HuH-7.5 (cell line): ENCODE results near the gene RAB11FIP3.

ENCODE experiments used
- DNase-seq: peaks from one replicate; pipeline ENCODE4 v3.0.0; 2011; ENCODE audit warnings: low spot score

Gene RAB11FIP3

DNA sequence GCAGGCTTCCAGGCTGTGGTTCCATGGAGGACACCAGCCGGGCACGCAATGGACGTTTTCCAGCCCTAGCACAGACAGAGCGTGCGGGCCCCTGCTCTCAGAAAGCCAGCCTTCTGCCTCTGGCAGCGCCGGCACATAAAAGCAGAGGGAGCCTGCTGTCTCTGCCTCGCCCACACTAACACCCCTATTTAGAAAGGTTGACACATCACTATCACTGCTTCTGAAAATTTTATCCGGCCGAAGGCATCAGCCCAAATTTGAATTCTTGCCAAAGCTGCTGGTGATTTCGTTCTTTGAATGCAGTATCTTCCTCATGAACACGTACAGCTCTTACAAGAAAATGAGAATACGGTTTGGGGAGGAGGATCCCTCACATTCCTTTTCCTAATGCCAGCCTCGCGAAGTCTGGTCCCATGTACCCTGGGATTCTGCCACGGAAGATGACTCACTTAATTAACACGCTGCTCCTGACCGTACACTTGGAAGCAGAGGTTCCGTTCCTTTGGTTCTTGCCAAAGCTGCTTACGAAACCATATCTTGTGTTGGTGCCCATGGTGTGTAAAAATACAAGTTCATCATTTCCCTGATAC, 1.3 kb upstream of the RAB11FIP3 start:
- no peak for DNase-seq

DNA sequence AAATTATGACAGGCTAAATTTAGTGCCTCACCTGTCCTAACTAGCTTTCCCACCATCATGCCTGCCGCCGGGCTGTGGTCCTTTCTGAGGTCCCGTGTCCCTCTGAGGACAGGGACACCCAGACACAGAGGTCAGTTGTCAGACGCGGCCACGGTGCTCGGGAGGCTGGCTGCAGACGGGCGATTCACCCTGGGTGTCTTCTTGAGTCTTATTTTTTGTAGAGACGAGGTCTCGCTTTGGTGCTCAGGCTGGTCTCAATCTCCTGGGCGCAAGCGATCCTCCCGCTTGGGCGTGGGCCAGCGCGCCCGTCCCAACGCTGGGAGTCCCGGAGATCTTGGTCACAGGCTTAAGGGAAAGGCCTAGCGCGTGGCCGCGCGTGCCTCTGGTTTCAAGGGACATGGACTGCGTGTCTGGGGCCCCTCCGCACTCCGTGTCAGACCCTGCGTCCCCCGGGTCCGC, 797 bp upstream of the RAB11FIP3 start:
- DNase-seq: no peak

DNA sequence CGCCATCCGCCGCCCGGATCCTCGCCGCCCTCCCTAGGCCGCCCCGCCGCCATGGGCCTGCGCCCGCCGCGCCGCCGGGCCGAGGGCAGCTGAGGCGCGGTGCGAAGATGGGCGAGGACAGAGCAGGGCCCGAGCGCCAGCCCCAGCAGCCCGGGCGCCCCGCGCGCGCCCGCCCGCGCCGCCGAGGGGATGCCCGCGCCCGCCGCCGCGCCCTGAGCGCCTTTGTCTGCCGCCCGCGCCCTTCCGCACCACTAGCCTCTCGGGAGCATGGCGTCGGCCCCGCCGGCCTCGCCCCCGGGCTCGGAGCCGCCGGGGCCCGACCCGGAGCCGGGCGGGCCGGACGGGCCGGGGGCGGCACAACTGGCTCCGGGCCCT, 278 bp downstream of the RAB11FIP3 start:
- DNase-seq: no peak

DNA sequence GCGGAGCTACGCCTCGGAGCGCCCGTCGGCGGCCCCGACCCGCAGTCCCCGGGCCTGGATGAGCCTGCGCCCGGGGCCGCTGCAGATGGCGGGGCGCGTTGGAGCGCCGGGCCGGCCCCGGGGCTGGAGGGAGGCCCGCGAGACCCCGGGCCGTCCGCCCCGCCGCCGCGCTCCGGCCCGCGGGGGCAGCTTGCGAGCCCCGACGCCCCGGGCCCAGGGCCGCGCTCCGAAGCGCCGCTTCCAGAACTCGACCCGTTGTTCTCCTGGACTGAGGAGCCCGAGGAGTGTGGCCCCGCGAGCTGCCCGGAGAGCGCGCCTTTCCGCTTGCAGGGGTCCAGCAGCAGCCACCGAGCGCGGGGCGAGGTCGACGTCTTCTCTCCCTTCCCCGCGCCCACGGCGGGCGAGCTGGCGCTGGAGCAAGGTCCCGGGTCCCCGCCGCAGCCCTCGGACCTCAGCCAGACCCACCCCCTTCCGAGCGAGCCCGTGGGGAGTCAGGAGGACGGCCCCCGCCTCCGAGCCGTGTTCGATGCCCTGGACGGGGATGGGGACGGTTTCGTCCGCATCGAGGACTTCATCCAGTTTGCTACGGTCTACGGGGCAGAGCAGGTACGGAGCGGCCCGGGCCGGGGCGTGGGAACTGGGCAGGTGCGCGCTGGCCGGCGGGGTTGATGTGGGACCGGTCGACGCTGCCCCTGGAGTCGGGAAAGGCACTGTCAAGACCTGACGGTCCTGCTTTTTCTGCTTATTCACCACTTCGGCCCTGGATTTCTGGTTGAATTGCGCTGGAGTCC, 861 bp downstream of the RAB11FIP3 start:
- DNase-seq: no peak

DNA sequence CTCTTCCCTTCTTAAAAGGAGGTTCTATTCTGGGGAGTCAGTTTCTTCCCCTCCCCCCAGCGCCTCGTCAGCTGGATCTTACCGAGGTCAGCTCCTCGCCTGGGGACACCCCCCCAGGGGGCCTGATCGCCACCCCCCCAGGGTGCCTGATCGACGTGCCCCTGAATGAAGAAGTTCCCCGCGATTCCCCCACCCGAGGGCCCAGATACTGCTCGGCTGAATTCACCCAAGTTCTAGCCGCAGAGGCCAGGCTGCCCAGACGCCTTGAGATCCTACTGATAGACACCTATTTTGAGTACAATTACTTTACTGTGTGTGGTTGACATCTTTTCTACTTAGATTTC, 1.4 kb downstream of the RAB11FIP3 start:
- no peak for DNase-seq

DNA sequence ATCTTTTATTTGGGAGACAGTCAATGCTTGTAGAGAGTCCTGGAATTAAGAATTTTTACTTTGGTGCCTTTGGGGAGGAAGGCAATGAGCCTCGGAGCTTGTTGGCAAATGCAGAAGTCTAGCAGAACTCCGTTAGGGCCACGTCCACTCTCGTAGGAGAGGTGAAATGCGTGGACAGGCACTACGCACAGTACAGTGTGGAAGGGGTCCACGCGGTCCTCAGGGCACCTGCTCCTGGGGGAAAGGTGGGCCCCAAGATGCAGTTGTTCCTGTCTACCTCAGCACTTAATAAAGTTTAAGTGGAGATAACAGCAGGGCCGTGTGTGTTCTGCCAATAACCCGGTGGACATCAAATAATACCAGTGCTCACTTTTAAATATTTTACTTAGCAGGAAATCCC, 1.8 kb downstream of the RAB11FIP3 start:
- no peak for DNase-seq

DNA sequence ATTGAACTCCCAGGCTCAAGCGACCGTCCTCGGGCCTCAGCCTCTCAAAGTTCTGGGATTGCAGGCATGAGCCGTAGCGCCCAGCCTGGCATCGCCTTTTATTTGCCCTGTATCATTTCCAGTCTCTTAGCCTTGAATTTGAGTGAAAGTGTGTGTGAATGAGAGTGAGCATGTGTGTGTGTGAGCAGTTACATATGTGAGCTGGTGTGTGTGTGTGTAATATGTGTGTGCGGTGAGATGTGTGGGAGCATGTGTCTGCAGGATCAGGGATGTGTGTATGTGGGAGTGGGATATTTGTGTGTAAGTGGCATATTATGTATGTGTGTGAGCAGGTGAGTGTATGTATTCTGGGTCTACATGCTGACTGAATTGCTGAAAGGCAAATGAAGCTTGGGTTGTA, 5.5 kb downstream of the RAB11FIP3 start:
- no peak for DNase-seq

DNA sequence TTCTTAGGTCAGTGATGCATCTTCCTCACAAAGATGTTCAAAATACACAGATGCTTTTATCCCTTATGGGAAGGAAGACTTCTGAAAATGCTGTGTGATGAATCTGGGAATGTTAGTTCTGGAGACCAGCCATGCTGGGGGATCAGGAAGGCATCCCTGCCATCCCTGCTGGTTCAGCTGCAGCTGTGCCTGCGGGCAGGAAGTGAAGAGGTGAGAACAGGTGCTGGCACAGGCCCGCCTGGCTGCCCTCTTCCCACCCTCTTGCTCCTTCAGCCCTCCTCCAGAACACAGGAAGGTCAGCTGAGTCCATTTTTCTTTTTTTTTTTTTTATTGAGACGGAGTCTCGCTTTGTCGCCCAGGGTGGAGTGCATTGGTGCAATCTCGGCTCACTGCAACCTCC, 15.2 kb downstream of the RAB11FIP3 start:
- no peak for DNase-seq

DNA sequence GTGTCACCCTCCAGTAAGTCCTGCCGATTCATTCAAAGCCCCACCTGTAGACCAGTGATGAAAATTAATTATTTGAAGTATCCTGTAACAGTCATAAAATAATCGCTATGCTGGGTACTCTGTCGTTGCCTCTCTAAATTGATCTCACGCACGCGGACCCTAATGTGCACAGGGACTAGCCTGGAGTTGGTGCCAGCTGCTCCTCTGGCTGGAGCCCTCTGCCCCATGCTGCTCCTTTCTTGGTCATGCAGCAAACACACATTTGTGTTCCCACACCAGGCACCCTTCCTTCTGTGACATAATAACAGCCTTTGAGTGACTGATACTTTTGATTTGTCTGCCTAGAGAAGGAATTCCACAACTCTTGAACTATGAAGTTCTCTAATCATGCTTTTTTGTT, 16.0 kb downstream of the RAB11FIP3 start:
- DNase-seq: no peak

DNA sequence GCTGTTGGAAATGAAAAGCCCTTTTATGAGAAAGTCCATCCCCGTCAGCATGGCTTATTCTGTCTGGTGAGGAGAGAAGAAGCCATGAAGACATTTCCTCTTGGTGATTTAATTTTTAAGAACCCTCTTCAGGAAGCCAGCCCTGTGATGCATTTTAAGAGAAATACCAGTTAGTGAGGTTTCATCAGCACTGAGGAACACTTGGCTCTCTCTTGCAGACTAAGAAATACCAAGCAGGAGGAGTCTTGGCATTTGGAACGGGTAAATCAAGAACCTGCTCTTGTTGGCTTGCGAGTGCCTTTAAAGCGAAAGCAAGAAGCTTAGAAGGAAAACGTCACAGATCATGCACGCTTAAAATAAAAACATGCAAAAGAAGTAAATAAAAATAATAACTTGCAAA, 17.5 kb downstream of the RAB11FIP3 start:
- DNase-seq: no peak

DNA sequence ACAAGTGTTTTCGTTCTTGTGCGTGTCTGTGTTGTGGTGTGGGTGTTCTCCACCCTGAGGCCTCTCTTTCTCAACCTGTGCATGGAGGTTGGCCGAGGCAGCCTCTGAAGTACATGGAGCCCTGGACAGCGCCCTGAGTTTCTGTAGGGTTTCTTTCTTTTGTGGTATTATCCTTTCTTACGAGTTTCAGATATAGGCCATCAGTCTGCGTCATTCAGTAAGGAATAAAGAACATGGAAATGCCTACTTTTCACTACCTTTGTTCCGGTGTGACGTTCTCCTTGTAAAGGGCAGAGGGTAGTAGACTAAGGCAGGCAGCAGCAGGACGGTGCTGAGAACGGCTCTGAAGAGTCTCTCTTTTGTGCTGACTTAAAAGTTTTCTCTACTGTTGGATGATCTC, 18.6 kb downstream of the RAB11FIP3 start:
- DNase-seq: no peak

DNA sequence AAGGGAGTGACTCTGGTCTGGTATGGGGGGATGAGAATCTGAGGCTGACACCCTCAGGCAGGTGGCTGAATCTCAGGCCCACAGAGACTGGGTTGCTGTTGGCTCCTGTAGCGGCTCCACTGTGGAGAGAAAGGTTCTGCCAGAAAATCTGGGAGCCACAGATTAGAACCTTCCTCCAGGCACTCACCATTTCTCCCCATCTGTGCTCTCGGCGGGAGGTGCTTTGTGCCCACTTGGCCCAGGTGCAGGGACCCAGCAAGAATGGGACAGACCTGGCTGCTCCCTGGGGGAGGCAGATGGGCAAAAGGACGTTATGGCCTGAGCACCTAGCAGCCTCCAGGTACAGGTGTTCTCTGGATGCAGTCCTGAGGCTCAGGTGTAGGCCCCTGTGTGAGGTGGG, 20.1 kb downstream of the RAB11FIP3 start:
- no peak for DNase-seq

DNA sequence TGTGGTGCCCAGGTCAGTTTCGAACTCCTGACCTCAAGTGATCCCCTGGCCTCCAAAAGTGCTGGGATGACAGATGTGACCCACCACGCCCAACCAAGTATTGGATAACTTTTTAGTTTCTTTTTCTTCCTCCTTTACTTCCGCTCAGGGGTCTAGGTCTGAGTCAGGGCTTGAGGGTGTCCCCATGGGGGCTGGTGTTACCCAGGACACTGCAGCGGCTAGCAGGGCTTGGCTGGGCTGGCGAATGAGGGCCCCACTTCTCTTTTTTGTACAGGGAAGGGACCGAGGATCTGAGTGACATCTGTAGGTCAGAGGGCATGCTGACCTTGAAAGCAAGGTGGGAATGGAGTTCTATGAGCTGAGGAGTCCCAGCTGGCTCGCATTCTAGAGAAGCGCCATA, 24.9 kb downstream of the RAB11FIP3 start:
- no peak for DNase-seq

DNA sequence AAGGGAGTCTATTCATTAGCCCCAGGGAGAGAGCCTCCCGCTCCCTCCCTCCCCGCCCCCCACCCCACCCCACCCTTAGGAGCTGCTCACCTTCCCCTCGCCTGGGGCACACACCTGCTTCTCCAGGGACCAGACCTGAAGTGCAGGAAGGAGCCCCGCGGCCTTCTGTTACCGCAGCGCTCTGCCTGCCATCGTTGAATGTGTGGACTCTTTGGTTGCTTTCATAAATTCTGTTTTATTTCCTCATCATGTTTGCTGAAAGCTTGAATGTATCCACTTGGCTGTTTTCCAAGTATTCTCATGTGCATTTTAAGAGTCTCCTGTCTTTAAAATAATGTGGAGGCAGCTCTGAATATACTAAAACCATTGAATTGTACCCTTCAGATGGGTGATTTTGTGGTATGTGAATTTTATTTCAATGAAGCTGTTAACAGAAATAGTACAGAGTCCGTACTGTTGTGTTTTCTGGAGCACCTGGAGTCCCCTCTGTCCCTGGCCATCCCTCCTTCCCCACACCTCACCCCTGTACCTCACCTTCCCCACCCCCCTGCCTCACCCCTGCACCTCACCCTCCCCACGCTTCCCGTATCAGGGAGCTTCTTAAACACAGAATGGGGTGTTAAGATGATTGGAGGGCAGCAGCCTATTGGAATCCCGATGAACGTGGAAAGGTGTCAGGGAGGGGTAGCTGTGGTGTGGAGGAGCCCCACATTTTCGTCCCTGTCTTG, 25.5 kb downstream of the RAB11FIP3 start:
- DNase-seq: no peak

DNA sequence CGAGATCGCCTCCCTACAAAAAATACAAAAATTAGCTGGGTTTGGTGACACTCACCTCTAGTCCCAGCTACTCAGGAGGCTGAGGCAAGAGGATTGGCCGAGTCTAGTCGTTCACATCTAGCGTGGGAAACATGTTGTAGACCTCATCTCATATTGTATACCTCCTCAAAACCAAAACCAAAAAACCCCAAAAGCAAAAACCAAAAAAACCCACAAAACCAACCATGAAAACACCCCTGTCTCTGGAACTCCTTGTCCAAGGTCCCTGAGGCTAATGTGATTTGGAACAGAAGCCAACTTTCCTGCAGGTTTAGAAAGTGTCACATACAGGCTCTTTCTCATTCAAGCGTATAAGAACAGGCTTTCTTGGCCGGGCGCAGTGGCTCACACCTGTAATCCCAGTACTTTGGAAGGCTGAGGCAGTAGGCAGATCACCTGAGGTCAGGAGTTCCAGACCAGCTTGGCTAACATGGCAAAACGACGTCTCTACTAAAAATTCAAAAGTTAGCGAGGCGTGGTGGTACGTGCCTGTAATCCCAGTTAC, 29.0 kb downstream of the RAB11FIP3 start:
- DNase-seq: no peak

DNA sequence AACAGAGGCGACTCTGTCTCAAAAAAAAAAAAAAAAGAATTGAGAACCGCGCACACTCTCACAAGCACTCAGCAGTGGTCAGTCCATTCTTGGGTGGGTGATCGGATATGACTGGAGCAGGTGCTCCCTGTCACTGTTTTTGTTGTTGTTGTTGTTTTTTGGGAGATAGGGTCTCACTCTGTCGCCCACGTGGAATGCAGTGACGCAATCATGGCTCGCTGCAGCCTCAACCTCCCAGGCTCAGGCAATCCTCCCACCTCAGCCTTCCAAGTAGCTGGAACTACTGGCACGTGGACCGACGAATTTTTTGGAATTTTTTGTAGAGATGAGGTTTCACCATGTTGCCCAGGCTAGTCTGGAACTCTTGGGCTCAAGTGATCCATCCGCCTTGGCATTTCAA, 30.0 kb downstream of the RAB11FIP3 start:
- DNase-seq: no peak

DNA sequence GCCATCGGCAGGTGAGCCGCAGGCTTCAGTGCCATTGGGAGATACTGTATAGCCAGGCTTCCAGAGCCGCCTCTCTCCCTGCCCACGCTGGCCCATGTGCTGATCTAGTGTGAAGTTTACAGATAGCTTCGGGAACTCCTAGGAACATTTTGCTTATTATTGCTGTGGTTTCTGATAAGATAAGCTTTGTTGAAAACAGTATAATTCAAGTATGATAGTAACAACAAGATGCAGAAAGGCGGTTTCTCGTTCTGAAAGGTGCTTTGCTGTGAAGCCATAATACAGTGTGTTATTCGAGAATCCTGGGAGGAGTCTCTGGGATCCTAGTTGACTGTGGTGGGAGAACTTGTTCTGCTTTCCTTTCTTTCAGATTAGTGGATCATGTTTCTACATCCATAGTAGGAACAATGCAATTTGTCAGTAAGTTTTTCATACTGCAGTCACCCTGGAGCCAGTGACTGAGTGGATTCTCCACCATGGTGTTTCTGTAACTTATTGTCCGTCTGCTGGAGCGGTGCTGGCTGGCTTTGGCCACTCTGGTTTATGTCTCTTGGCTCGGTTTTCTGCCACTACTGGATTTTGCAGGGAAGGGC, 31.5 kb downstream of the RAB11FIP3 start:
- no peak for DNase-seq

DNA sequence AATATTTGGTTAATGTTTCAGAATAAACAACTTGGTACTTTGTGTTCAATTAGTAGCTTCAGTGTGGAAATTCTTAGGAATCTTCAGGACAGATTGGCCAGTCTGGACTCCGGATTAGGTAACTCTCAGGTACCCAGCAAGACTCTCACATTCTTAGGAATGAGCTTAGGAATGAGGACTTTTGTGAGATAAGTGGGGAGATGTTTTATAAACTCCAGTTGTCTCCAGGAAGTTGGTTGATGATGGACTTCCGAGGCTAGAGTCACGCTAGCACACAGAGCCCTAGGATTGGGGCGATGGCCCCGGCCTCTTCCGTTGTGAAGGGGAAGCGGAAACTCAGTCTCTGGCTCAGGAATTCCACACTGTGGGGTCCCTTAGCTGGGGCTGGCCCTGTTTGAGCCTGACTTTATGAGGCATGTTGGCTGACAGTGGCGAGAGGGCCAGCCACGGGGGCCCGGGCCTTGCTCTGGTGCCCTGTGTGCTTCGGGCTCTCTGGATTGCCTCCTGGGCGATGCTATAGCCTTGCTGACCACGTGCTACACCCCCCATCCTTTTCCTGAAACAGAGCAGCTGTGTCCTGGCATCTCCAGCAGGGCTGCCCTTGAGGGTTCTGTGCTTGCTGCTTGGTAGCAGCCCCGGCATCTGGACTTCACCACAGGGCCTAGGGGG, 32.4 kb downstream of the RAB11FIP3 start:
- no peak for DNase-seq

DNA sequence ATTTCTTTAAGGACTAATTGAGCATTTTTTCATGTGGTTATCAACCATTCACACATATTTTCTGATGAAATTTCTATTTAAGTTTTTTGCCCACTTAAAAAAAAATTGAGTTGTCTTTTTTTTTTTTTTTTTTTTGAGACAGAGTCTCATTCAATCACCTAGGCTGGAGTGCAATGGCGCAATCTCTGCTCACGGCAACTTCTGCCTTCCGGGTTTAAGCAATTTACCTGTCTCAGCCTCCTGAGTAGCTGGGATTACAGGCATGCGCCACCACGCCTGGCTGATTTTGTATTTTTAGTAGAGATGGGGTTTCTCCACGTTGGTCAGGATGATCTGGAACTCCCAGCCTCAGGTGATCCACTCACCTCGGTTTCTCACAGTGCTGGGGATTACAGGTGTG, 34.3 kb downstream of the RAB11FIP3 start:
- DNase-seq: no peak

DNA sequence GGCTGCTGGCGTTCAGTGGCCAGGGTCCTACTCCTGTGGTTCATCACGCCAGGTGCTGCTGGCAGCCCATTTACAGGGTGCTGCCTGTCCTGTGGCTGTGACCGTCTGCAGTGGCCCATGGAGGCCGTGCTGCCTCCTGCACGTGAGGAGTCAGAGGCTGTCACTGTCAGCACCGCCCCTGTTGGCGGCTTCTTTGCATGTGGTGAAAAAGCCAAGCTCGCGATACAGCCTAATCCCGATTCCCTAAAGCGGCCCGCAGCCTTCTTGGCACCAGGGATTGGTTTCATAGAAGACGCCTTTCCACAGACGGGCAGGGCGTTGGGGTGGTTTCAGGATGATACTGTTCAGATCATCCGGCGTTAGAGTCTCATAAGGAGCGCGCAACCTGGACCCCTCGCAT, 35.3 kb downstream of the RAB11FIP3 start:
- no peak for DNase-seq

DNA sequence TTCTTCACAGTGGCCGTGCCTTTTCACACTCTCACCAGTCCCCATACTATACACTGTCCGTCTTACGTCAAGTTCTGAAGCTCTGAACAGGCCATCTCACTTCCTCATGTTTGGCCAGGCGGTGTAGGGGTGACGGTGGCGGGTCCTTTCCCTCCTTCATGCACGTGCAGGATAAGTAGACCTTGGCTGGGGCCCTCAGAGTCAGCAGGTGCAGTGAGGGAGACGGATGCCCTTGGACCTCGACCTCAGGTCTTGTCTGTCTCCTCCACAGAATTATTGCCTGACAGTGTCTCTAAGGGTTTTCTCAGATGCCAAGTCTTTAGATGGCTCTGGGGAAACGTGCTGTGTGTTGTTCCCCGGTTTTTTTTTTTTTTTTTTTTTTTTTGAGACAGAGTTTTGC, 37.6 kb downstream of the RAB11FIP3 start:
- no peak for DNase-seq

DNA sequence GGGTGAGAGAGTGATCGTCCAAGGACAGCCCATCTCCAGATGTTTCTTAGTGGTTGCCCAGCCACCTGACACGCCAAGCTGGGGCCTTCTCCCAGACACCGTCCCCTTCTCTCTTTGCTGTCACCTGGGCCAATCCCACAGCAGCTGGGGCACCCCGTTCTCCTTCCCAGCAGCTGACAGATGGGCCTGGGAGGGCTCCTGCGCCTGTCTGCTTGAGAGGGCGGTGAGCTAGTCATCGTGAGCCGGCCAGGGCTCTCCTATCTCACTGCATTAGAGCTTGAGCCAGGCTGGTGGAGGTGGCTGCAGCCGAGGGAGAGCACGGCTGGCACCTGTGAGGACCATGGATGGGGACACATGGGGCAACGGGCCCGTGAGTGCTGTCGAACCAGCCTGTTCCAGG, 41.2 kb downstream of the RAB11FIP3 start:
- DNase-seq: no peak
